Measurements from ENCODE around the gene FOXD1.

- no peak for TF ChIP-seq CTCF (IDR thresholded peaks at IDR 0.05; ENCODE audit: low read depth, low read length)
- TF ChIP-seq POLR2A (IDR thresholded peaks at IDR 0.05; ENCODE audit: extremely low read depth, insufficient read length) = no peak
These were observed 13.7 kb downstream of the FOXD1 start for GRCh38 chr5:73434907-73435306.

Measured in NB4 (cell line).